Peyer's patch (tissue), 4 donors: ENCODE results near the gene PALM3.

ENCODE experiments used
- POLR2A ChIP-seq, 2 donors: fragments of 450-650 bp; IDR thresholded peaks; one replicate each; pipeline ENCODE4 v1.5.1; 2017; ENCODE audit warnings: antibody characterized with exemption in 2 of 2, mild to moderate bottlenecking in 2 of 2, moderate library complexity in 2 of 2
- TF ChIP-seq, protein P1 (sequence below), 6 experiments: fragments of 450-650 bp in 4 of 6; fragments of 200-600 bp in 2 of 6; sonication (generic) in 1 of 6; IDR thresholded peaks; one replicate each; pipeline ENCODE4 v1.5.1; 2017 to 2019; ENCODE audit warnings: antibody characterized with exemption in 6 of 6, mild to moderate bottlenecking in 3 of 6, moderate library complexity in 1 of 6

DNA sequence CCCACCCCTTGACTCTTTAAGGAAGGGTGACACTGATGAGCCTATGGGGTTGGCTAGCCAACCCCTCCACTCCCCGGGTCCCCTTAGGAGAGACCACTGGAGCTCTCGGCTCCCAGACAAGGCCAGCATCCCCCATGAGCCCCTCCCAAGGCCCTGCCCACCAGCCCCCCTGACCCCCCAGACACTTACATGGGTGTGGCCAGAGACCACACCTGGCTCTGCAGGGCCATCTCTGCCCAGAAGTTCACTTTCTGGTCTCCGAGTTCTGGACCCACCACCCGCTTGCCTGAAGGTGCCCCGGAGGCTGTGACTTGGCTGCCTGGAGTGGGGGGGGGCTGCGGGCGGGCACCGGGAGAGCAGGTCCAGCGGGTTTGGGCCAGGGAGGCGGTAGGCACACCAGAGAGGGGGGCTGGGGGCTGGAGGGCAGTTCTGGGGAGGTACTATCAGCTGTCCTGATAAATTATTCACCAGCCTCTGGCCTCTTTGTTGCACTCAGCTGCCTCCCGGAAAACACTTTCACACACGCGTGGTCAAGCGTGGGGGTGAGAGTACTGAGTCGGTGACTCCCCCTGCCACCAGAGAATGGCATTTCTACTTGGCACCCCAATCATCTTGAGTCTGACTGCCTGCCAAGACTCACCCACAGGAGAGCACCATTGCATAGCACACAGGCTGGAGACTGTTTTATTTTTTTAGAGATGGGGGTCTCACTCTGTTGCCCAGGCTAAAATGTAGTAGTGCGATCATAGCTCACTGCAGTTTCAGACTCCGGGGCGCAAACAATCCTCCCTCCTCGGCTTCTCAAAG is at the start of gene PALM3:
- TF ChIP-seq, protein P1, sequence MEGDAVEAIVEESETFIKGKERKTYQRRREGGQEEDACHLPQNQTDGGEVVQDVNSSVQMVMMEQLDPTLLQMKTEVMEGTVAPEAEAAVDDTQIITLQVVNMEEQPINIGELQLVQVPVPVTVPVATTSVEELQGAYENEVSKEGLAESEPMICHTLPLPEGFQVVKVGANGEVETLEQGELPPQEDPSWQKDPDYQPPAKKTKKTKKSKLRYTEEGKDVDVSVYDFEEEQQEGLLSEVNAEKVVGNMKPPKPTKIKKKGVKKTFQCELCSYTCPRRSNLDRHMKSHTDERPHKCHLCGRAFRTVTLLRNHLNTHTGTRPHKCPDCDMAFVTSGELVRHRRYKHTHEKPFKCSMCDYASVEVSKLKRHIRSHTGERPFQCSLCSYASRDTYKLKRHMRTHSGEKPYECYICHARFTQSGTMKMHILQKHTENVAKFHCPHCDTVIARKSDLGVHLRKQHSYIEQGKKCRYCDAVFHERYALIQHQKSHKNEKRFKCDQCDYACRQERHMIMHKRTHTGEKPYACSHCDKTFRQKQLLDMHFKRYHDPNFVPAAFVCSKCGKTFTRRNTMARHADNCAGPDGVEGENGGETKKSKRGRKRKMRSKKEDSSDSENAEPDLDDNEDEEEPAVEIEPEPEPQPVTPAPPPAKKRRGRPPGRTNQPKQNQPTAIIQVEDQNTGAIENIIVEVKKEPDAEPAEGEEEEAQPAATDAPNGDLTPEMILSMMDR (IDR thresholded peaks at IDR 0.05) = no peak
- no peak for TF ChIP-seq POLR2A (IDR thresholded peaks at IDR 0.05)
